Cardiac muscle cell (in vitro differentiated cells and primary cell): ENCODE results near the gene ARF1. TPM values are rescaled to one million over a fixed set of nuclear protein-coding genes. Genes with fewer than 3 reads are reported as not detected.

ENCODE experiments used
- DNase-seq, 2 donors: peaks; one replicate each; pipeline versions ENCODE4 v3.0.0 to v3.0.0-alpha.2; 2010 to 2017; ENCODE audit warnings: low read depth in 1 of 2, low spot score in 1 of 2
- H3K27ac ChIP-seq: fragments of 200-600 bp; sonication (generic); 2 replicates; pipeline ENCODE4 v1.5.1; 2016
- H3K27me3 ChIP-seq: fragments of 200-600 bp; sonication (generic); 2 replicates; pipeline ENCODE4 v1.6.0; 2016; ENCODE audit warnings: control low read depth
- H3K36me3 ChIP-seq: fragments of 200-600 bp; sonication (generic); 2 replicates; pipeline ENCODE4 v1.5.1; 2016; ENCODE audit warnings: control low read depth
- H3K4me1 ChIP-seq: fragments of 200-600 bp; sonication (generic); 2 replicates; pipeline ENCODE4 v1.8.1; 2017; ENCODE audit warnings: low read depth, mild to moderate bottlenecking, mixed run types
- H3K4me3 ChIP-seq: fragments of 200-600 bp; sonication (generic); 2 replicates; pipeline ENCODE4 v1.5.1; 2016; ENCODE audit warnings: mild to moderate bottlenecking
- H3K9me3 ChIP-seq: fragments of 200-600 bp; sonication (generic); 2 replicates; pipeline ENCODE4 v1.5.1; 2017; ENCODE audit warnings: low read depth, mild to moderate bottlenecking, control low read depth
- CTCF ChIP-seq: IDR thresholded peaks from 2 replicates; pipeline ENCODE4 v1.5.1; 2012; ENCODE audit warnings: low read depth, mild to moderate bottlenecking, low read length
- polyA plus RNA-seq: library from polyadenylated mRNA; unstranded; fragments of >200 nt; fragmentation: Nextera tagmentation; extraction: Ambion mirVana; gene quantifications from 2 replicates; pipeline ENCODE4 v1.2.1, GENCODE V29; 2016
- total RNA-seq: library from RNA; depleted of rRNA; stranded (reverse); fragments of >200 nt; gene quantifications from 2 replicates; pipeline ENCODE4 v1.2.3, GENCODE V29; 2016

ARF1 gene
- total and polyA plus RNA-seq, 2 experiments from 2014 or later = 499 to 662 TPM

- Histone ChIP-seq H3K27ac (no peak overlapping the region), H3K4me1 (peaks cover 55% of the 10 kb centered on the region)
These were observed 6.3 kb downstream of the ARF1 start for GRCh38 chr1:228088586-228089498.

GRCh38 chr1:228089519-228090380 is 7.2 kb downstream of the ARF1 start:
- no peak overlapping the region for H3K27ac ChIP-seq
- no peak for DNase-seq
- no peaks in the 10 kb centered on the region for H3K9me3 ChIP-seq
- H3K4me3 ChIP-seq = no peak overlapping the region
- peaks cover 46% of the 10 kb centered on the region for H3K4me1 ChIP-seq
- TF ChIP-seq CTCF = no peak
- H3K36me3 ChIP-seq = peaks cover 3% of the 10 kb centered on the region
- no peaks in the 10 kb centered on the region for H3K27me3 ChIP-seq

More at GRCh38 chr1:228088586-228089498, 6.3 kb downstream of the ARF1 start:
- no peak for TF ChIP-seq CTCF
- Histone ChIP-seq H3K36me3 (peaks cover 3% of the 10 kb centered on the region), H3K4me3 (no peak overlapping the region), H3K27me3 (no peaks in the 10 kb centered on the region), H3K9me3 (no peaks in the 10 kb centered on the region)
- DNase-seq = peak in 1 of 2 donors; percentile 41

GRCh38 chr1:228090613-228091081 is 8.1 kb downstream of the ARF1 start:
- H3K4me1 ChIP-seq = peaks cover 37% of the 10 kb centered on the region
- no peaks in the 10 kb centered on the region for H3K27me3 ChIP-seq
- H3K36me3 ChIP-seq = peaks cover 3% of the 10 kb centered on the region
- H3K27ac ChIP-seq = no peak overlapping the region
- no peak overlapping the region for H3K4me3 ChIP-seq
- H3K9me3 ChIP-seq = no peaks in the 10 kb centered on the region
- peak in 1 of 2 donors; percentile 15 for DNase-seq
- no peak for TF ChIP-seq CTCF

GRCh38 chr1:228091084-228091483 is 8.6 kb downstream of the ARF1 start:
- Histone ChIP-seq H3K4me3 (no peak overlapping the region), H3K27ac (peak overlapping the region; percentile 23), H3K36me3 (peaks cover 3% of the 10 kb centered on the region), H3K9me3 (no peaks in the 10 kb centered on the region), H3K27me3 (no peaks in the 10 kb centered on the region), H3K4me1 (peaks cover 32% of the 10 kb centered on the region)
- TF ChIP-seq CTCF = no peak
- DNase-seq = no peak

GRCh38 chr1:228092342-228093049 is 10.0 kb downstream of the ARF1 start:
- H3K4me1 ChIP-seq = peaks cover 20% of the 10 kb centered on the region
- no peaks in the 10 kb centered on the region for H3K27me3 ChIP-seq
- H3K9me3 ChIP-seq = no peaks in the 10 kb centered on the region
- no peak for TF ChIP-seq CTCF
- H3K27ac ChIP-seq = no peak overlapping the region
- H3K4me3 ChIP-seq = no peak overlapping the region
- H3K36me3 ChIP-seq = peaks cover 3% of the 10 kb centered on the region
- no peak for DNase-seq
